ENCODE measurements around the gene NSMCE4A.

DNA sequence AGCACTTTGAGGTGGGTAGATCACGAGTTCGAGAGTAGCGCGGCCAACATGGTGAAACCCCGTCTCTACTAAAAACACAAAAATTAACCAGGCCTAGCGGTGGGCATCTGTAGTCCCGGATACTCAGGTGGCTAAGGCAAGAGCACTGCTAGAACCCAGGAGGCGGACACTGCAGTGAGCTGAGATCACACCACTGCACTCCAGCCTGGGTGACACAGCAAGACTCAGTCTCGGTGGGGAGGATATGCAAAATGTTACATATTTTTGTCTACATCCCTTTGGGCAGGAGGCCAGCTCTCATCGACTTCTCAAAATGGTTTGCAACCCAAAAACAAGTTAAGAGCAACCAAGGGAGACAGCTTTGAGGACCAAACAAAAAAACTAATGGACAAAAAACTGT lies 55.4 kb downstream of the NSMCE4A start:
- no peak for TF ChIP-seq EZH2 (IDR thresholded peaks at IDR 0.05; ENCODE audit: low read length, unreplicated experiment)
- TF ChIP-seq, protein P1, sequence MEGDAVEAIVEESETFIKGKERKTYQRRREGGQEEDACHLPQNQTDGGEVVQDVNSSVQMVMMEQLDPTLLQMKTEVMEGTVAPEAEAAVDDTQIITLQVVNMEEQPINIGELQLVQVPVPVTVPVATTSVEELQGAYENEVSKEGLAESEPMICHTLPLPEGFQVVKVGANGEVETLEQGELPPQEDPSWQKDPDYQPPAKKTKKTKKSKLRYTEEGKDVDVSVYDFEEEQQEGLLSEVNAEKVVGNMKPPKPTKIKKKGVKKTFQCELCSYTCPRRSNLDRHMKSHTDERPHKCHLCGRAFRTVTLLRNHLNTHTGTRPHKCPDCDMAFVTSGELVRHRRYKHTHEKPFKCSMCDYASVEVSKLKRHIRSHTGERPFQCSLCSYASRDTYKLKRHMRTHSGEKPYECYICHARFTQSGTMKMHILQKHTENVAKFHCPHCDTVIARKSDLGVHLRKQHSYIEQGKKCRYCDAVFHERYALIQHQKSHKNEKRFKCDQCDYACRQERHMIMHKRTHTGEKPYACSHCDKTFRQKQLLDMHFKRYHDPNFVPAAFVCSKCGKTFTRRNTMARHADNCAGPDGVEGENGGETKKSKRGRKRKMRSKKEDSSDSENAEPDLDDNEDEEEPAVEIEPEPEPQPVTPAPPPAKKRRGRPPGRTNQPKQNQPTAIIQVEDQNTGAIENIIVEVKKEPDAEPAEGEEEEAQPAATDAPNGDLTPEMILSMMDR (conservative IDR thresholded peaks at IDR 0.05; ENCODE audit: low read depth, low read length), result no peak
- no peak for TF ChIP-seq EZH2phosphoT487 (IDR thresholded peaks at IDR 0.05; ENCODE audit: borderline replicate concordance, low read length)

Data from PC-3 (cell line).